HL-60 (cell line): Measurements from ENCODE around the gene COA5.

Experiments used
- DNase-seq, 2 experiments: peaks; one replicate each; pipeline ENCODE4 v3.0.0-alpha.2; 2010 to 2020; ENCODE audit warnings: low read depth in 1 of 2, low spot score in 1 of 2
- H3K27ac ChIP-seq: fragments of 250-450 bp; sonication (Bioruptor Pico); replicated peaks from 2 replicates; pipeline ENCODE4 v1.5.1; 2020; ENCODE audit warnings: mild to moderate bottlenecking, moderate library complexity
- H3K27me3 ChIP-seq: fragments of 250-450 bp; sonication (Bioruptor Pico); 2 replicates; pipeline ENCODE4 v1.5.1; 2021; ENCODE audit warnings: mild to moderate bottlenecking, moderate library complexity; ENCODE audit not compliant: insufficient read depth, poor library complexity, severe bottlenecking
- H3K4me3 ChIP-seq: replicated peaks from 2 replicates; pipeline ENCODE4 v1.5.1; 2011; ENCODE audit warnings: mild to moderate bottlenecking, control low read depth, low read length; ENCODE audit not compliant: insufficient read depth
- GABPA ChIP-seq: IDR thresholded peaks from 2 replicates; pipeline ENCODE4 v1.6.1; 2012; ENCODE audit warnings: low read depth
- POLR2AphosphoS5 ChIP-seq: IDR thresholded peaks from 2 replicates; pipeline ENCODE4 v1.6.1; 2012; ENCODE audit warnings: low read depth
- SPI1 ChIP-seq: IDR thresholded peaks from 2 replicates; pipeline ENCODE4 v1.6.1; 2012; ENCODE audit warnings: low read depth, mild to moderate bottlenecking, borderline replicate concordance
- TF ChIP-seq, protein P1 (sequence below): IDR thresholded peaks from one replicate; pipeline ENCODE4 v1.5.1; 2011; ENCODE audit warnings: low read length, control low read depth, inconsistent platforms; ENCODE audit not compliant: insufficient read depth
- TF ChIP-seq, protein P2 (sequence below): IDR thresholded peaks from 2 replicates; pipeline ENCODE4 v1.6.1; 2012; ENCODE audit warnings: low read depth; ENCODE audit not compliant: insufficient replicate concordance

The COA5 gene

DNA sequence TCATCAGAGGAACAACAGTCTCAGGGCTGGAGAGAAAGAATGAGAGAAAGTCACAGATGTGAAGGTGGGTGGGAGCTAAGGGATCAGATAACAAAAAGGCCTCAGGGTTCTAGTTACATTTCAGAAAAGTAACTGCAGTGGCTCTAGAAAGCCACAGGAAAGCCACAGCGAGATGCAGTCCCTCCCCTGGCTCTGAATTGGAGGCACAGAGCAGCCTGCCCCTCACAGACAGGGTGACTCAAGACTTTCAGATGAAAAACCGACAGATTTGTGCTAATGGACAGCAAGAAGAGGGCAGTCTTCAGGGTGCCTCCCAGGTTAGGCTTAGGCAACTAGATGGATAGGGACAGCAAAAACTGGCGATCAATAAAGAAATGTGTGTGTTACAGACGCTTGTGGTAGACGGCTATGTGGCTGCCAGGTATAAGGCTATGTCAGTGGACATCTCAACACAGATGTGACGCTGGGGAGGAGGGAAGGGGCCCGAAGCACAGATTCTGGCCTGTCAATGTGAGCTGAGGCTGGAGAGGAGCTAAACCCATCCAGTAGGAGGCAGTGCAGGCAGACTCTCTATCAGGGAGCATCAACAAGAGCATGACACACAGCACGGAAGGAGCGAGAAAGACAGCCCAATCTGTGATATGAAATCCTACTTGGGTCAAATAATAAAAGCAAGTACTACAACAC is 26.2 kb upstream of the COA5 start:
- Histone ChIP-seq H3K27ac (no peak overlapping the region), H3K27me3 (no peaks in the 10 kb centered on the region), H3K4me3 (no peak overlapping the region)
- TF ChIP-seq, protein P1, sequence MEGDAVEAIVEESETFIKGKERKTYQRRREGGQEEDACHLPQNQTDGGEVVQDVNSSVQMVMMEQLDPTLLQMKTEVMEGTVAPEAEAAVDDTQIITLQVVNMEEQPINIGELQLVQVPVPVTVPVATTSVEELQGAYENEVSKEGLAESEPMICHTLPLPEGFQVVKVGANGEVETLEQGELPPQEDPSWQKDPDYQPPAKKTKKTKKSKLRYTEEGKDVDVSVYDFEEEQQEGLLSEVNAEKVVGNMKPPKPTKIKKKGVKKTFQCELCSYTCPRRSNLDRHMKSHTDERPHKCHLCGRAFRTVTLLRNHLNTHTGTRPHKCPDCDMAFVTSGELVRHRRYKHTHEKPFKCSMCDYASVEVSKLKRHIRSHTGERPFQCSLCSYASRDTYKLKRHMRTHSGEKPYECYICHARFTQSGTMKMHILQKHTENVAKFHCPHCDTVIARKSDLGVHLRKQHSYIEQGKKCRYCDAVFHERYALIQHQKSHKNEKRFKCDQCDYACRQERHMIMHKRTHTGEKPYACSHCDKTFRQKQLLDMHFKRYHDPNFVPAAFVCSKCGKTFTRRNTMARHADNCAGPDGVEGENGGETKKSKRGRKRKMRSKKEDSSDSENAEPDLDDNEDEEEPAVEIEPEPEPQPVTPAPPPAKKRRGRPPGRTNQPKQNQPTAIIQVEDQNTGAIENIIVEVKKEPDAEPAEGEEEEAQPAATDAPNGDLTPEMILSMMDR = no peak
- TF ChIP-seq POLR2AphosphoS5 = no peak
- no peak for TF ChIP-seq SPI1
- TF ChIP-seq, protein P2, sequence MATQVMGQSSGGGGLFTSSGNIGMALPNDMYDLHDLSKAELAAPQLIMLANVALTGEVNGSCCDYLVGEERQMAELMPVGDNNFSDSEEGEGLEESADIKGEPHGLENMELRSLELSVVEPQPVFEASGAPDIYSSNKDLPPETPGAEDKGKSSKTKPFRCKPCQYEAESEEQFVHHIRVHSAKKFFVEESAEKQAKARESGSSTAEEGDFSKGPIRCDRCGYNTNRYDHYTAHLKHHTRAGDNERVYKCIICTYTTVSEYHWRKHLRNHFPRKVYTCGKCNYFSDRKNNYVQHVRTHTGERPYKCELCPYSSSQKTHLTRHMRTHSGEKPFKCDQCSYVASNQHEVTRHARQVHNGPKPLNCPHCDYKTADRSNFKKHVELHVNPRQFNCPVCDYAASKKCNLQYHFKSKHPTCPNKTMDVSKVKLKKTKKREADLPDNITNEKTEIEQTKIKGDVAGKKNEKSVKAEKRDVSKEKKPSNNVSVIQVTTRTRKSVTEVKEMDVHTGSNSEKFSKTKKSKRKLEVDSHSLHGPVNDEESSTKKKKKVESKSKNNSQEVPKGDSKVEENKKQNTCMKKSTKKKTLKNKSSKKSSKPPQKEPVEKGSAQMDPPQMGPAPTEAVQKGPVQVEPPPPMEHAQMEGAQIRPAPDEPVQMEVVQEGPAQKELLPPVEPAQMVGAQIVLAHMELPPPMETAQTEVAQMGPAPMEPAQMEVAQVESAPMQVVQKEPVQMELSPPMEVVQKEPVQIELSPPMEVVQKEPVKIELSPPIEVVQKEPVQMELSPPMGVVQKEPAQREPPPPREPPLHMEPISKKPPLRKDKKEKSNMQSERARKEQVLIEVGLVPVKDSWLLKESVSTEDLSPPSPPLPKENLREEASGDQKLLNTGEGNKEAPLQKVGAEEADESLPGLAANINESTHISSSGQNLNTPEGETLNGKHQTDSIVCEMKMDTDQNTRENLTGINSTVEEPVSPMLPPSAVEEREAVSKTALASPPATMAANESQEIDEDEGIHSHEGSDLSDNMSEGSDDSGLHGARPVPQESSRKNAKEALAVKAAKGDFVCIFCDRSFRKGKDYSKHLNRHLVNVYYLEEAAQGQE = no peak
- no peak for TF ChIP-seq GABPA
- no peak for DNase-seq

DNA sequence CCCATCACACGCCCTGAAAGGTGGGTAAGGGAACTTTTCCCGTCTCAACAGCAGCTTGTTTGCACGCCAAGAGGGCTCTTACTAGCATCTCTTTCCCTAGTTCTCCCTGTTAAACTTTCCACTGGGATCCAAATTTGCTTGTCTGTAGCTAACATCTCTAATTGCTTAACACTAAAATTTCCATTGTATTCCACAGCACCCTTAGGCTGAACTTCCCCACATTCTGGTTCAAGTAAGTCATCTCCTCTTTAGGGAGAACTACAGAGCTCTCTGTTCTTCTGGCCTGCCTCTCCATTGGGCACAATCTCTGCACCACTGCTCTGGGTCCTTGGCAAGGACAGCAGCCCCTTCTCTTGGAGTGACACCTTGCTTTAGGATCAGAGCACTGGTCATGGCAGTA is 24.0 kb upstream of the COA5 start:
- Histone ChIP-seq H3K4me3 (no peak overlapping the region), H3K27ac (no peak overlapping the region), H3K27me3 (no peaks in the 10 kb centered on the region)
- TF ChIP-seq, protein P1 = no peak
- TF ChIP-seq, protein P2 = no peak
- TF ChIP-seq POLR2AphosphoS5 (no peak), SPI1 (no peak), GABPA (no peak)
- no peak for DNase-seq

DNA sequence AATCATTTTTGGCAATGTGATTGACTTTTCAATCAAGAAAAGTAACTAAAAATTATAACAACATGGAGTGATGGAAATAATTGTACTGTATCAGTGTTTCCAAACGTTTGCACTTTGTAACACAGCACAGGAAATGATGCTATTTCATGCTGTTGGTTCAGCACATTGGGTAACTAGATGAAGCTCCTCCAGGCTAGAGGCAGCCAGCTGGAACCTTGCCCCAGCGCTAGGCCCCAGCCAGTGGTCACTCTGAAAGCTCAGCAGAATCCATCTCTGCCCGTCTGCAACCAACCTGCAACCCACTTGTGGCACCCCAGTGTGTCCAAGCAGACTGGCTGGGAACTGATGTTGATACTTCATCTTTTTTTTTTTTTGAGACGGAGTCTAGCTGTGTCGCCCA is 15.3 kb upstream of the COA5 start:
- peak in 1 of 2 experiments; percentile 48 for DNase-seq
- Histone ChIP-seq H3K4me3 (no peak overlapping the region), H3K27me3 (no peaks in the 10 kb centered on the region)

More for the DNA sequence above, 15.3 kb upstream of the COA5 start:
- H3K27ac ChIP-seq = peak overlapping the region; percentile 20; the same call in 1 of the 2 replicates
- TF ChIP-seq, protein P2 = no peak
- TF ChIP-seq GABPA (no peak), POLR2AphosphoS5 (no peak), SPI1 (no peak)
- TF ChIP-seq, protein P1 = no peak
